Measurements from ENCODE around the gene TTC9C. TPM values are rescaled to one million over a fixed set of nuclear protein-coding genes. Genes with fewer than 3 reads are reported as not detected.
A peak's percentile ranks its signal among the peaks of the same experiment; 100 is the strongest.
"Not testable (repeated sequence)": the region's sequence is repeated elsewhere in the genome, so short reads cannot be mapped to it uniquely, and the experiment has no call there.

The TTC9C gene
- total RNA-seq, 1 experiment from 2014 or later = 37.4 TPM

GRCh38 chr11:62727872-62728170 is 465 bp upstream of the TTC9C start:
- no peaks in the 10 kb centered on the region for H3K27me3 ChIP-seq (ENCODE audit: low read length)
- intact Hi-C loops (cut with micrococcal nuclease) = loop anchor here (1.0 to 10.0 kb wide), 7 partner anchors 21 to 1457 kb away; partner anchors contain the start of genes BSCL2, GNG3, SLC3A2 and STIP1
- H3K4me3 ChIP-seq (ENCODE audit: low read length) = peak overlapping the region; percentile 91
- H3K4me1 ChIP-seq (ENCODE audit: insufficient read depth, low read length) = peaks cover 9% of the 10 kb centered on the region
- peak overlapping the region; percentile 97 for H2AFZ ChIP-seq (ENCODE audit: low read length)
- no peak for TF ChIP-seq EZH2 (IDR thresholded peaks at IDR 0.05; ENCODE audit: low read length, unreplicated experiment)
- TF ChIP-seq, protein P1, sequence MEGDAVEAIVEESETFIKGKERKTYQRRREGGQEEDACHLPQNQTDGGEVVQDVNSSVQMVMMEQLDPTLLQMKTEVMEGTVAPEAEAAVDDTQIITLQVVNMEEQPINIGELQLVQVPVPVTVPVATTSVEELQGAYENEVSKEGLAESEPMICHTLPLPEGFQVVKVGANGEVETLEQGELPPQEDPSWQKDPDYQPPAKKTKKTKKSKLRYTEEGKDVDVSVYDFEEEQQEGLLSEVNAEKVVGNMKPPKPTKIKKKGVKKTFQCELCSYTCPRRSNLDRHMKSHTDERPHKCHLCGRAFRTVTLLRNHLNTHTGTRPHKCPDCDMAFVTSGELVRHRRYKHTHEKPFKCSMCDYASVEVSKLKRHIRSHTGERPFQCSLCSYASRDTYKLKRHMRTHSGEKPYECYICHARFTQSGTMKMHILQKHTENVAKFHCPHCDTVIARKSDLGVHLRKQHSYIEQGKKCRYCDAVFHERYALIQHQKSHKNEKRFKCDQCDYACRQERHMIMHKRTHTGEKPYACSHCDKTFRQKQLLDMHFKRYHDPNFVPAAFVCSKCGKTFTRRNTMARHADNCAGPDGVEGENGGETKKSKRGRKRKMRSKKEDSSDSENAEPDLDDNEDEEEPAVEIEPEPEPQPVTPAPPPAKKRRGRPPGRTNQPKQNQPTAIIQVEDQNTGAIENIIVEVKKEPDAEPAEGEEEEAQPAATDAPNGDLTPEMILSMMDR (conservative IDR thresholded peaks at IDR 0.05; ENCODE audit: low read depth, low read length) = no peak
- no peak for TF ChIP-seq EZH2phosphoT487 (IDR thresholded peaks at IDR 0.05; ENCODE audit: borderline replicate concordance, low read length)
- CTCF ChIA-PET = interaction anchor here (0.6 to 1.5 kb wide), 4 partner anchors 11 to 152 kb away, joined by 3 to 9 read pairs (median 5); partner anchors contain the start of gene TMEM179B
- peak overlapping the region; percentile 85 for H3K9ac ChIP-seq (ENCODE audit: low read length)
- peak overlapping the region; percentile 88 for H3K4me2 ChIP-seq (ENCODE audit: low read length)
- H3K79me2 ChIP-seq (ENCODE audit: low read length) = peaks cover 79% of the 10 kb centered on the region
- peak overlapping the region; percentile 90 for H3K27ac ChIP-seq (ENCODE audit: low read length)
- ATAC-seq (peak; percentile 55), DNase-seq (peak; percentile 99)
- H3K36me3 ChIP-seq (ENCODE audit: low read depth, low read length) = peaks cover 18% of the 10 kb centered on the region
- no peaks in the 10 kb centered on the region for H3F3A ChIP-seq (ENCODE audit: low read length, unreplicated experiment)
- BruUV-seq (replicated peaks) = no TSS peak
- H4K20me1 ChIP-seq (ENCODE audit: low read length) = peaks cover 35% of the 10 kb centered on the region
- POLR2A ChIA-PET (ENCODE audit: unreplicated experiment) = interaction anchor here (0.6 to 2.8 kb wide), 5 partner anchors 26 to 63 kb away, joined by 3 to 19 read pairs (median 7); partner anchors contain the start of genes C11orf98, CSKMT, LBHD1 and TAF6L
- no peaks in the 10 kb centered on the region for H3K9me2 ChIP-seq (replicated peaks; ENCODE audit: low read length)
- no peaks in the 10 kb centered on the region for H3K9me3 ChIP-seq (ENCODE audit: low read length)

GRCh38 chr11:62730076-62730475 is 1.8 kb downstream of the TTC9C start:
- peaks cover 16% of the 10 kb centered on the region for H4K20me1 ChIP-seq (ENCODE audit: low read length)
- H3F3A ChIP-seq (ENCODE audit: low read length, unreplicated experiment); ATAC-seq; H3K9me2 ChIP-seq (replicated peaks; ENCODE audit: low read length); BruUV-seq (replicated peaks); H3K9me3 ChIP-seq (ENCODE audit: low read length); H3K27ac ChIP-seq (ENCODE audit: low read length); H3K36me3 ChIP-seq (ENCODE audit: low read depth, low read length); DNase-seq; intact Hi-C loops (cut with micrococcal nuclease); H3K4me1 ChIP-seq (ENCODE audit: insufficient read depth, low read length); H3K27me3 ChIP-seq (ENCODE audit: low read length): not testable (repeated sequence)
- peaks cover 62% of the 10 kb centered on the region for H3K79me2 ChIP-seq (ENCODE audit: low read length)
- H3K4me3 ChIP-seq (ENCODE audit: low read length) = peak overlapping the region; percentile 91
- H3K4me2 ChIP-seq (ENCODE audit: low read length) = peak overlapping the region; percentile 76
- H3K9ac ChIP-seq (ENCODE audit: low read length) = peak overlapping the region; percentile 85
- H2AFZ ChIP-seq (ENCODE audit: low read length) = peak overlapping the region; percentile 12; the same call in 1 of the 2 replicates
- CTCF ChIA-PET = interaction anchor here (0.6 kb wide), 1 partner anchor 47 kb away, joined by 4 read pairs; no protein-coding TSS in a partner anchor
- POLR2A ChIA-PET (ENCODE audit: unreplicated experiment) = interaction anchor here (1.1 to 1.4 kb wide), 2 partner anchors 23 to 111 kb away, joined by 3 to 21 read pairs; no protein-coding TSS in a partner anchor

GRCh38 chr11:62732830-62733229 is 4.5 kb downstream of the TTC9C start:
- H3K36me3 ChIP-seq (ENCODE audit: low read depth, low read length) = peaks cover 19% of the 10 kb centered on the region
- H4K20me1 ChIP-seq (ENCODE audit: low read length) = no peaks in the 10 kb centered on the region
- no peak overlapping the region for H2AFZ ChIP-seq (ENCODE audit: low read length)
- no peak overlapping the region for H3K27ac ChIP-seq (ENCODE audit: low read length)
- H3K27me3 ChIP-seq (ENCODE audit: low read length) = no peaks in the 10 kb centered on the region
- H3K4me2 ChIP-seq (ENCODE audit: low read length) = no peak overlapping the region
- ChIA-PET CTCF (no interaction called here), POLR2A (ENCODE audit: unreplicated experiment) (no interaction called here)
- no peaks in the 10 kb centered on the region for H3F3A ChIP-seq (ENCODE audit: low read length, unreplicated experiment)
- H3K9me2 ChIP-seq (replicated peaks; ENCODE audit: low read length) = no peaks in the 10 kb centered on the region
- no TSS peak for BruUV-seq (replicated peaks)
- H3K9ac ChIP-seq (ENCODE audit: low read length) = no peak overlapping the region
- no peak overlapping the region for H3K4me3 ChIP-seq (ENCODE audit: low read length)
- no peaks in the 10 kb centered on the region for H3K9me3 ChIP-seq (ENCODE audit: low read length)
- peaks cover 47% of the 10 kb centered on the region for H3K79me2 ChIP-seq (ENCODE audit: low read length)
- intact Hi-C loops (cut with micrococcal nuclease) = loop anchor here (1.0 kb wide), 1 partner anchor 129 kb away; no protein-coding TSS in a partner anchor
- TF ChIP-seq, protein P1 (conservative IDR thresholded peaks at IDR 0.05; ENCODE audit: low read depth, low read length) = peak; percentile 60
- no peak for TF ChIP-seq EZH2phosphoT487 (IDR thresholded peaks at IDR 0.05; ENCODE audit: borderline replicate concordance, low read length)
- DNase-seq = peak; percentile 36
- ATAC-seq = no peak
- H3K4me1 ChIP-seq (ENCODE audit: insufficient read depth, low read length) = no peaks in the 10 kb centered on the region; the same call in 1 of the 2 replicates

Data from PC-3 (cell line).